ENCODE measurements around the gene PRKAR1B.

DNA sequence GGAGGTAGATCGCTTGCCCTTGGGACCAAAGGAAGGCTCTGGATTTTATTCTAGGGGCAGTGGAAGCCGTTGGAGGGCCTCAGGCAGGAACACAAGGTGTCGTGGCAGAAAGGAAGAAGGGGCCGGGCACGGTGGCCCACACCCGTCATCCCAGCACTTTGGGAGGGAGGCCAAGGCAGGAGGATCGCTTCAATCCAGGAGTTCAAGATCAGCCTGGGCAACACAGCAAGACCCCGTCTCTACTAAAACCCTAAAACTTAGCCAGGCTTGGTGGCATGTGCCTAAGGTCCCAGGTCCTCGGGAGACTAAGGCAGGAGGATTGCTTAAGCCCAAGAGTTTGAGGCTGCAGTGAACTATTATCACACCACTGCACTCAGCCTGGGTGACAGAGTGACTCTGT lies 202.3 kb downstream of the PRKAR1B start:
- TF ChIP-seq YY1 (IDR thresholded peaks at IDR 0.05; ENCODE audit: insufficient read depth, insufficient read length) (no peak), ZNF274 (IDR thresholded peaks at IDR 0.05; ENCODE audit: low read depth, low read length) (no peak), SUZ12 (IDR thresholded peaks at IDR 0.05; ENCODE audit: extremely low read depth, insufficient read depth, insufficient read length) (no peak)

All from NT2/D1 (cell line).